Pulmonary artery endothelial cell (primary cell): ENCODE measurements around the gene KDELR1. TPM values are rescaled to one million over a fixed set of nuclear protein-coding genes. Genes with fewer than 3 reads are reported as not detected.
"Not testable (repeated sequence)": the region's sequence is repeated elsewhere in the genome, so short reads cannot be mapped to it uniquely, and the experiment has no call there.

Experiments
- DNase-seq: peaks from one replicate; pipeline ENCODE4 v3.0.0-alpha.2; 2011; ENCODE audit warnings: low read depth, low spot score
- total RNA-seq: library from RNA; depleted of rRNA; stranded (reverse); fragments of >200 nt; gene quantifications from 2 replicates; pipeline ENCODE4 v1.2.3, GENCODE V29; 2014

KDELR1 gene
- total RNA-seq, 1 donor from 2014 or later, result 47.8 TPM

DNA sequence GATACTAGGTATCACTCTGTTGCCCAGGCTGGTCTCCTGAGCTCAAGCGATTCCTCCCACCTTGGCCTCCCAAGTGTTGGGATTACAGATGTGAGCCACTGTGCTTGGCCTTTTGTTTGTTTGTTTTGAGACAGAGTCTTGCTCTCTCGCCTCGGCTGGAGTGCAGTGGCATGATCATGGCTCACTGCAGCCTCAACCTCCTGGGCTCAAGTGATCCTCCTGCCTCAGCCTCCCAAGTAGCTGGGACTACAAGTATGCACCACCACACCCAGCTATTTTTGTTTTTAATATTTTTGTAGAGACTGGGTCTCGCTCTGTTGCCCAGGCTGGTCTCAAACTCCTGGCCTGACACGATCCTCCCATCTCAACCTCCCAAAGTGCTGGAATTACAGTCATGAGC, 19.6 kb downstream of the KDELR1 start:
- DNase-seq, result not testable (repeated sequence)

- no peak for DNase-seq
Observed at GRCh38 chr19:48371367-48371766, 20.0 kb downstream of the KDELR1 start.

DNA sequence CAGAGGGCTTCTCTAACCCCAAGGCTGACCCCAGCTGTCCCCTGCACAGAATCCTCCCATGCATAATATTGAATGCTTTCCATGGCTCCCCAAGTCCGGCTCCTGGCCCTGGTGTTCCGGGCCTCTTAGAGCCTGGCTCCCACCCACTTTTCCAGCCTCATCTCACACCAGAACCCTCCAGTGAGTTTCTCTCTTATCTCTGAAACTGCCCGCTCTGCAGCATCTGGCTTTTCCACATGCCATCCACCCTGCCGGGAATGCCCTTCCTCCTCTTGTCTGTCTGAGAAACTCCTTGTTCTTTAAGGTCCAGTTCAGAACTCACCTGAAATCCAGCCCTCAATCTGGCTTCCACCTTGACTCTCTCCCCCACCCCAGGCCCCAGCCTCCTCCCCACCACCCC, 20.4 kb downstream of the KDELR1 start:
- DNase-seq, result no peak

DNA sequence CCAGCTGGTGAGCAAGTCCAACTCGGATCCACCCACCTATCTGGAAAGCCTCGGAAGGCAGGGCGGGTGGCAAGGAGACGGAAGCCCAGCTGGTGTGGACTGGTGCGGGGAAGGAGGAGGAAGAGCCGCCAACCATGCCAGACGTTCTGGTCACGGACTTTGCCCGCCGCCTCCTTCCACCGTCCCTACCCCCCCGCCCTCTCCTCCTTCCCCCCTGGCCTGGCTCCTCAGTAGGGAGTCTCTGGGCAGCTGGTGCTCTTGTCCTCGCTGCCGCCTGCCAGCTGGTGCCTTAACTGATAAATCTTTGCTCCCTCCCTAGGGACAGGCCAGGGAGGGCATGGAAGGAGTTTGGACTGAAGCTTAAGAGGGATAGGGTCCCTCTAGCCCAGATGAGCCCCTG, 22.4 kb downstream of the KDELR1 start:
- DNase-seq, result no peak

- DNase-seq, result no peak
Observed at GRCh38 chr19:48367855-48368254, 23.5 kb downstream of the KDELR1 start.

DNA sequence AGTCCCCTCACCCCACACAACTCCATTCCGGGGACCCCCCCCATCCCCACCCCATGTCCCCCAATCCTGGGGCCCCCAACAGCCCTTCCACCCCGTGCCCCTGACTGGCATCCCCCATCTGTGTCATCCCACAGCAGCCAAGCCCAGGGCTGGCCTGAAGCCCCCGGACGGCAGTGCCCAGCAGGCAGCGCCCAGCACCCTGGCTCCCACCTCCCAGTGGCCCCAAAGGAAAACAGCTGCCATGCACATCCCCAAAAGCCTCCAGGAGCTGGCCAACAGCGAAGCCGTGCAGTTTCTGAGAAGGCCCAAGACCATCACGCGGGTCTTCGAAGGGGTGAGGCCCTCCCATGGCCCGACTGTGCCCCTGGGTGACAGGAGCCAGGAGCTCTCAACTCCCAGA, 25.7 kb downstream of the KDELR1 start:
- no peak for DNase-seq

DNA sequence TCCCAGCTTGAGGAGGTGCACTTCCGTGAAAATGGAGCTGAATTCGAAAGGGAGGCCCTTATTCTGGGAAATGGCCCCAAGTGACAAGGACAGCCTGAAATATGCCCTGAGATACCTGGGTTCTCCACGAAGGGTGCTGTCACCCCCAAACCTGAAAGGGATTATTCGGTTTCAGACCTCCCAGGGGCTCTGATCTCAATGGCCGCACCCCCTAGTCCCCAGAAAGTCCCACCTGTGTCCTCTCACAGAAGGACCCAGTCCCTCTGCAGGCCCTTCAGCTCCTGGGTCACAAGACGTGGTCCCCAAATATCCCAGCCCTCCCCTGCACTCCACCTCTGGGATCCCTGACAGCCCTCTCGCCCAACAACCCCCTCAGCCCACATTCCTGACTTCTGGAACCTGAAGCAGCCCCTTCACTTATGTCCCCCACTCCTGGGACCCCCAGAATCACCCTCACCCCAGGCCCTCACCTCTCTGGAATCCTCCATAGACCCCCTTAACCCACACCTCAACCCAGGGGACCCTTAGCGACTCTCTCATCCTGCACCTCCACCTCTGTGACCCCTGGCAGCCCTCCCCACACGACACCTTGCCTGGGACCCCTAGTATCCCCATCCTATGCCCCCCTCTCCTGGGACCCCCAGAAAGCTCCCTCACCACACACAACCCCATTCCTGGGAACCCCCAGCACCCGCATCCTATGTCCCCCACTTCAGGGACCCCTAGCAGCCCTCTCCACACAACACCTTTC, 26.6 kb downstream of the KDELR1 start:
- no peak for DNase-seq

- DNase-seq, result peak; percentile 98
Observed at GRCh38 chr19:48363810-48364597, 27.3 kb downstream of the KDELR1 start, which contains the start of the genes SYNGR4 and TMEM143. Gene SYNGR4 (plus strand): TSS chr19:48364367. CDS start chr19:48365843, 1,476 bp downstream. Gene TMEM143 (minus strand): TSS chr19:48363940. CDS start chr19:48363920, 20 bp downstream.

DNA sequence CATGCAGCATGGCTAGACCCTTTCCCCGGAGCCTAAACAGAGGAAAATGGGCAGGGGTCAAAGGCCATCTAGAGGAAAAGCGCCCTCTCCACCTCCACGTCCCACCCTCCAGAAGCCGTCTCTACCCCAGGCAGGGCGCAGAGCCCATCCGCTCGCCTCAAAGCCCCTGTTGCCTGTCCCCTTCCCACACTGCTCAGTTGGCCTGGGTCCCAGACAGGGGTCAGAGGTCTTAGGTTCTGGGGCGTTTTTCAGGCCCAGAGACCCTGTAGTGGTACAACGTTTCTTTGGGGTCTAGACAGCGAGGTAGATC, 27.9 kb downstream of the KDELR1 start:
- no peak for DNase-seq

DNA sequence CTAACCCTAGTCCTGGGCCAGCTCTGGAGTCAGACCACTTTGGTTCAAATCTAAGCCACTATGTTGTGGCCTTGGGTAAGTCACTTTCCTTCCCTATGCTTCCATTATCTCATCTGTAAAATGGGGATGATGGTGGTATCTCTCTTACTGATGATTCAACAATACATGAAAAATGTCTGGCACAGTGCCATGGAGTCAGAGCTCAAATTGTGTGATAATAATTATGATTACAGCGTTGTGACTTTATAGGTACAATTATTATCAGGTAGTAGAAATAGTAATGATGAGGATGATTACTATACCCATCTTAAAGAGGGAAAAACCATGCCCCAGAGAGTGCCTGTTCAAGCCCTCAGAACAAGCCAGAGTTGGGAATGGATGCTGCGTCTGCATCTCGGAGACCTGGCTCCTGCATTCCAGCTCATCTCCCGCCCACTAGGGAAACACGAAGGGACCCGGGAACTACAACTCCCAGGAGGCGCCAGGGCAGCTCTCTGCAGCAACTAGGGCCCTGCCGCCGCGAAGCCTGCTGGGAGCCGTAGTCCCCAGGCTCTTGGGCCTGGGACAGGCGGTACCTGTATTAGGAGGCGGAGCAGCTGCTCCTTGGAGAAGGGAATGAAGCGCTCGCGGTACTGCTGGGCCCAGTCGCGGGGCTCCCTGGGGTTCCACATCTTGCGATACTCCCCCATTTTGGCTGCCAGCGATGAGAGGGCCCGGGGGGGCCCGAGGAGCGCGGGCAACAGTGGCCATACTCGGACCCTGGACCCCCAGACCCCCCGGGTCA, 28.4 kb downstream of the KDELR1 start:
- peak; percentile 86 for DNase-seq

GRCh38 chr19:48361912-48362311, 29.4 kb downstream of the KDELR1 start:
- DNase-seq, result no peak

- DNase-seq, result no peak
Observed at GRCh38 chr19:48359123-48359522, 32.2 kb downstream of the KDELR1 start.

GRCh38 chr19:48355365-48355954, 35.9 kb downstream of the KDELR1 start:
- no peak for DNase-seq

- DNase-seq, result no peak
Observed at GRCh38 chr19:48354332-48354992, 36.9 kb downstream of the KDELR1 start.

GRCh38 chr19:48353677-48354076, 37.7 kb downstream of the KDELR1 start:
- DNase-seq, result no peak

DNA sequence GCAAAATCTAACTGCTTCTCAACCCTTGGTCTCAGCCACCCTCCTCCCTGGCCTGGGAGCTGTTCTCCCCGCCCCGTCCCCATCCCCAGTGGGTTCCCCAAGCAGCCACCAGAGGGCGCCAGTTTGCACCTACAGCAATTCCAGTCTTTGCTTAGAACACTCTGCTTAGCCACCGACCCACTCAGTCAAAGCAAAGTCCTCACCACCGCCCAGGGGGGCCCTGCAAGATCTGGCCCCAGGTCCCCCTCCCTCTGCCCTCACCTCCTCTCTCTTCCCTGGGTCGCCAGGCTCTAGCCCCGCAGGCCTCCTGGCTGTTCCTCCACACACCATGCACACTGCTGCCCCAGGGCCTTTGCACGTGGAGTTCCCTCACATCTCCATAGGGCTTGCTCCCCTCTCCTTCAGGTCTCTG, 40.0 kb downstream of the KDELR1 start:
- DNase-seq, result no peak

- no peak for DNase-seq
Observed at GRCh38 chr19:48350856-48351255, 40.5 kb downstream of the KDELR1 start.

GRCh38 chr19:48348737-48349136, 42.6 kb downstream of the KDELR1 start:
- DNase-seq, result no peak

- no peak for DNase-seq
Observed at GRCh38 chr19:48348045-48348444, 43.3 kb downstream of the KDELR1 start.

GRCh38 chr19:48346191-48346590, 45.2 kb downstream of the KDELR1 start:
- no peak for DNase-seq

- no peak for DNase-seq
Observed at GRCh38 chr19:48344892-48345291, 46.5 kb downstream of the KDELR1 start.
